GM19099 (cell line): ENCODE results near the gene TP53TG3F.
"Not testable (repeated sequence)": the region's sequence is repeated elsewhere in the genome, so short reads cannot be mapped to it uniquely, and the experiment has no call there.

Experiments used
- POLR2A ChIP-seq: IDR thresholded peaks from 3 replicates; pipeline ENCODE4 v1.6.1; 2011; ENCODE audit warnings: low read depth; ENCODE audit not compliant: insufficient read length; ENCODE audit errors: extremely low read depth

Gene TP53TG3F

GRCh38 chr16:33459312-33459711, at the start of gene TP53TG3F:
TSS of gene TP53TG3F (plus strand) at chr16:33459612. CDS start at chr16:33459680, 68 bp downstream.
- TF ChIP-seq POLR2A, result not testable (repeated sequence)
